Mesodermal cell (in vitro differentiated cells): ENCODE results near the gene MAP1LC3B2.
A peak's percentile ranks its signal among the peaks of the same experiment; 100 is the strongest.

Source experiments
- H3K27ac ChIP-seq: 2 replicates; pipeline ENCODE4 v1.7.0; 2013; ENCODE audit warnings: mild to moderate bottlenecking, low read depth, low read length, moderate library complexity; ENCODE audit not compliant: severe bottlenecking
- H3K36me3 ChIP-seq: 2 replicates; pipeline ENCODE4 v1.7.1; 2013; ENCODE audit warnings: mild to moderate bottlenecking, low read length, moderate library complexity; ENCODE audit not compliant: control insufficient read depth, insufficient read depth
- H3K4me1 ChIP-seq: one replicate; pipeline ENCODE4 v1.7.1; 2013; ENCODE audit warnings: mild to moderate bottlenecking, low read length; ENCODE audit not compliant: insufficient read depth, control insufficient read depth, poor library complexity, severe bottlenecking
- H3K4me3 ChIP-seq: 2 replicates; pipeline ENCODE4 v1.7.0; 2013; ENCODE audit warnings: low read length, control low read depth, mild to moderate bottlenecking; ENCODE audit not compliant: insufficient read depth, poor library complexity, severe bottlenecking; ENCODE audit errors: extremely low read depth
- H3K9me3 ChIP-seq: 2 replicates; pipeline ENCODE4 v1.7.1; 2013; ENCODE audit warnings: mild to moderate bottlenecking, low read length, moderate library complexity; ENCODE audit not compliant: control insufficient read depth
- WGBS, 2 experiments: methylation state at CpG; one replicate each; pipeline ENCODE4 v1.1.5; 2013; ENCODE audit warnings: missing lambda C conversion rate in 2 of 2; ENCODE audit not compliant: insufficient coverage in 2 of 2; 5-methylcytosine and 5-hydroxymethylcytosine counted together

MAP1LC3B2 gene

GRCh38 chr12:116595186-116595585 is 36.0 kb downstream of the MAP1LC3B2 start:
- no peak overlapping the region for H3K27ac ChIP-seq
- no peak overlapping the region for H3K4me3 ChIP-seq
- WGBS, 2 experiments, result 0% methylated on average over 1 of the region's 1 CpG
- H3K9me3 ChIP-seq, result no peaks in the 10 kb centered on the region
- H3K4me1 ChIP-seq, result peaks cover 26% of the 10 kb centered on the region
- H3K36me3 ChIP-seq, result no peaks in the 10 kb centered on the region

GRCh38 chr12:116595672-116596071 is 36.5 kb downstream of the MAP1LC3B2 start:
- H3K36me3 ChIP-seq, result no peaks in the 10 kb centered on the region
- H3K27ac ChIP-seq, result no peak overlapping the region
- H3K4me3 ChIP-seq, result no peak overlapping the region
- no peaks in the 10 kb centered on the region for H3K9me3 ChIP-seq
- H3K4me1 ChIP-seq, result peaks cover 26% of the 10 kb centered on the region

- Histone ChIP-seq H3K36me3 (no peaks in the 10 kb centered on the region), H3K4me1 (peaks cover 23% of the 10 kb centered on the region), H3K27ac (peak overlapping the region; percentile 41), H3K4me3 (no peak overlapping the region), H3K9me3 (no peaks in the 10 kb centered on the region)
- 88 to 89% methylated on average over 1 of the region's 1 CpG for WGBS, 2 experiments
Observed at GRCh38 chr12:116597886-116598285, 38.7 kb downstream of the MAP1LC3B2 start.

- WGBS, 2 experiments, result 85 to 86% methylated on average over 19 to 22 of the region's 22 CpGs
Observed at GRCh38 chr12:116598311-116599284, 39.4 kb downstream of the MAP1LC3B2 start.

GRCh38 chr12:116599285-116600136 is 40.3 kb downstream of the MAP1LC3B2 start:
- Histone ChIP-seq H3K27ac (peak overlapping the region; percentile 67), H3K4me3 (no peak overlapping the region), H3K4me1 (peaks cover 27% of the 10 kb centered on the region), H3K9me3 (no peaks in the 10 kb centered on the region), H3K36me3 (no peaks in the 10 kb centered on the region)
- 49 to 51% methylated on average over 16 to 19 of the region's 30 CpGs for WGBS, 2 experiments

More at GRCh38 chr12:116598311-116599284, 39.4 kb downstream of the MAP1LC3B2 start:
- Histone ChIP-seq H3K9me3 (no peaks in the 10 kb centered on the region), H3K4me3 (no peak overlapping the region), H3K36me3 (no peaks in the 10 kb centered on the region), H3K4me1 (peaks cover 27% of the 10 kb centered on the region), H3K27ac (peak overlapping the region; percentile 67)

GRCh38 chr12:116600959-116601918 is 42.1 kb downstream of the MAP1LC3B2 start:
- no peak overlapping the region for H3K27ac ChIP-seq

GRCh38 chr12:116601933-116602810 is 43.0 kb downstream of the MAP1LC3B2 start:
- no peak overlapping the region for H3K4me3 ChIP-seq
- 83 to 95% methylated on average over 5 to 7 of the region's 7 CpGs for WGBS, 2 experiments
- no peak overlapping the region for H3K27ac ChIP-seq
- no peaks in the 10 kb centered on the region for H3K36me3 ChIP-seq
- no peaks in the 10 kb centered on the region for H3K9me3 ChIP-seq
- H3K4me1 ChIP-seq, result peaks cover 27% of the 10 kb centered on the region

More at GRCh38 chr12:116600959-116601918, 42.1 kb downstream of the MAP1LC3B2 start:
- 100% methylated on average over 1 to 2 of the region's 5 CpGs for WGBS, 2 experiments
- Histone ChIP-seq H3K4me1 (peaks cover 27% of the 10 kb centered on the region), H3K4me3 (no peak overlapping the region), H3K36me3 (no peaks in the 10 kb centered on the region), H3K9me3 (no peaks in the 10 kb centered on the region)

- Histone ChIP-seq H3K4me1 (peaks cover 16% of the 10 kb centered on the region), H3K4me3 (no peak overlapping the region), H3K36me3 (no peaks in the 10 kb centered on the region), H3K27ac (peak overlapping the region; percentile 37), H3K9me3 (no peaks in the 10 kb centered on the region)
- 79 to 88% methylated on average over 7 to 10 of the region's 15 CpGs for WGBS, 2 experiments
Observed at GRCh38 chr12:116603546-116604177, 44.5 kb downstream of the MAP1LC3B2 start.

- no peak overlapping the region for H3K27ac ChIP-seq
- no peaks in the 10 kb centered on the region for H3K9me3 ChIP-seq
- H3K4me3 ChIP-seq, result no peak overlapping the region
- H3K4me1 ChIP-seq, result peaks cover 10% of the 10 kb centered on the region
- 93 to 98% methylated on average over 6 of the region's 13 CpGs for WGBS, 2 experiments
- H3K36me3 ChIP-seq, result no peaks in the 10 kb centered on the region
Observed at GRCh38 chr12:116604178-116604895, 45.2 kb downstream of the MAP1LC3B2 start.
